ENCODE measurements around the gene SOCS2. TPM values are rescaled to one million over a fixed set of nuclear protein-coding genes. Genes with fewer than 3 reads are reported as not detected.

SOCS2 gene
- total RNA-seq, 1 donor from 2014 or later: 19.5 TPM

DNA sequence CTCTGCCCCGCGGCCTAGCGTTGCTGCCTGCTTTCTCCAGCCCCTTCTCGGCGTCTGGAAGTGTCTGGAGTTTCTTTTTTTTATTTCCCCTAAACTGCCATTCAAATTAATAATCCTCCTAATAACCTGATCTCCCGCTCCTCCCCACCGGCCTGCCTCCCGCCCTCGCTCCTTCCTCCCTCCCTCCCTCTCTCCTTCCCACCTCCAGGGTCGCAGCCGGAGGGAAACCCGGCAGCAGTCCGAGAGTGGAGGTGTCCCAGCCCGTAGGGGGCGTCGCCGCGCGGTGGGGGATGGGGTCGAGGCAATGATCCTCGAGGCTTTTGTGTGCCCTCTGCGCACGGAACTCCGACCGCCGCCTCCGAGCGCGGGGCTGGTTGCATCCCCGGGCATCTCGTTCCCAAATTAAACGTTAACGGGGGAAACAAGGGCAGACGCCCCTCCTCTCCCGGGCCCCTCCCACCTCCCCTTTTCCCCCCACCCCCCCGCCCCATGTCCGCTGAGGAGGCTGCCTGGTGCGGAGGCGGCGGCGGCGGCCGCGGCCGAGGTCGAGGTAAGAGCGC lies 1.0 kb upstream of the SOCS2 start:
- peaks cover 11% of the 10 kb centered on the region for H3K4me1 Mint-ChIP-seq (ENCODE audit: unreplicated experiment)
- H3K36me3 Mint-ChIP-seq (ENCODE audit: low read depth, unreplicated experiment): peaks cover 12% of the 10 kb centered on the region
- no peak for TF ChIP-seq CTCF (IDR thresholded peaks at IDR 0.05; ENCODE audit: unreplicated experiment)
- no peaks in the 10 kb centered on the region for H3K9me3 Mint-ChIP-seq (ENCODE audit: unreplicated experiment)
- peak; percentile 88 for DNase-seq (ENCODE audit: low spot score)
- H3K4me3 Mint-ChIP-seq (ENCODE audit: unreplicated experiment): peak overlapping the region; percentile 83
- peaks cover 17% of the 10 kb centered on the region for H3K27me3 Mint-ChIP-seq (ENCODE audit: unreplicated experiment)
- no peak overlapping the region for H3K27ac Mint-ChIP-seq (ENCODE audit: unreplicated experiment)

DNA sequence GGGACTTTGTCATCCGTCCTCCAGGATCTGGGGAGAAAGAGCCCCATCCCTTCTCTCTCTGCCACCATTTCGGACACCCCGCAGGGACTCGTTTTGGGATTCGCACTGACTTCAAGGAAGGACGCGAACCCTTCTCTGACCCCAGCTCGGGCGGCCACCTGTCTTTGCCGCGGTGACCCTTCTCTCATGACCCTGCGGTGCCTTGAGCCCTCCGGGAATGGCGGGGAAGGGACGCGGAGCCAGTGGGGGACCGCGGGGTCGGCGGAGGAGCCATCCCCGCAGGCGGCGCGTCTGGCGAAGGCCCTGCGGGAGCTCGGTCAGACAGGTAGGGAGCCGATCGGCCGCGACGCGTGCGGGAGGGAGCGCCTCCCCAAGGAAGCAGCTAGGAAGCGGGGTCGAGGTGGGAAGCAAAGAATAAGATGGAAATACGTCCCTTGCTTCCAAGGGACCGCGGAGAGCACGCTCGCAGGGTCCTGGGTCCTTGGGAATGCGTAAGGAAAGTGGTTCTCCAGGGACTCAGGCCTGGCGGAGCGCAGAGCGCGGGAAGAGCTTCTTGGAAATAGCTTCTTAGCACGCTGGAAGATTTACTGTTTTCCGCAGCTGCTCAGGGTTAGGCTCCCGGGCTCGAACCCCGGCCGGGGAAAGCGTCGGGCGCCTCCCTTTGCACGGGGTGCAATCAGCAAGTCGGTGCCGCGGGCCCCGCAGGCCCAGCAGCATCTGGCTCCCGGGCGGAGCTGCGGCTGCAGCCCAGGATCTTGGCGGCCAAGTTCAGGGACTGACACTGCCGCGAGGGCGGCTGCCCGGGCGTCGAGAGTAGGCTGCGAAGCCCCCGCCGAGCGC lies 457 bp downstream of the SOCS2 start:
- Mint-ChIP-seq H3K4me3 (ENCODE audit: unreplicated experiment) (peak overlapping the region; percentile 95), H3K9me3 (ENCODE audit: unreplicated experiment) (no peaks in the 10 kb centered on the region), H3K27ac (ENCODE audit: unreplicated experiment) (no peak overlapping the region), H3K4me1 (ENCODE audit: unreplicated experiment) (peaks cover 11% of the 10 kb centered on the region), H3K27me3 (ENCODE audit: unreplicated experiment) (peaks cover 18% of the 10 kb centered on the region), H3K36me3 (ENCODE audit: low read depth, unreplicated experiment) (peaks cover 12% of the 10 kb centered on the region)
- DNase-seq (ENCODE audit: low spot score): peak; percentile 47
- no peak for TF ChIP-seq CTCF (IDR thresholded peaks at IDR 0.05; ENCODE audit: unreplicated experiment)

DNA sequence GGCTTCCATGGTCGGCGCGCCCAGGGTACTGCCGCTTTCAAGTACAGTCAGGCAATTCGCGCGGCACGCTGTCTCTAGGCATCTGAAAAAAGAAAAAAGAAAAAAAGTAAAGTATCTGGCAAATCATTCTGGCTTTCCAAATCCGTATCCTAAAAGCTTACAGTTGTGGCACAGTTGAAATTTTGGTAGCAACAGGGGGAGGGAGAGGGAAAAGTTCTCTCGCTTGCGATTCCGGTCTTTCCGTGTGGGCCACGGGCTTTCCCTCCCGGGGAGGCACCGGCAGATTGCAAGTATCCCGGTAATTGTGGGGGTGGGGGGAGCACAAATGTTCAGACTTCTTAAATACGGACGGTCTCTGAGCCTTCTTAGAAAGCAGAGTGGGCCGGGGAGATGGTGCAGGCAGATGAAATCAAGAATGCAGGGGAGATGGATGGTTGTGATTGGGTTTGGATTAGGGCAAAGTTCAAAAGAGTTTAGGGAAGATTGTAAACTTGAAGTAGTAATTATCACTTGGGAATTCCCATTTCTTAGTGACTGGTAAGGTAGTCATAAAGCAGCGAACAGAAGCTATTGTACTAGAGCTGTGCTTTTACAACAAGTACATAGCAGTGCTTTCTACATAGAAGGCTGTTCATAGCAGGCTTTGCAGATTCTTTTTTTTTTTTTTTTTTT lies 1.2 kb downstream of the SOCS2 start:
- no peak for TF ChIP-seq CTCF (IDR thresholded peaks at IDR 0.05; ENCODE audit: unreplicated experiment)
- no peak for DNase-seq (ENCODE audit: low spot score)
- Mint-ChIP-seq H3K27ac (ENCODE audit: unreplicated experiment) (no peak overlapping the region), H3K9me3 (ENCODE audit: unreplicated experiment) (no peaks in the 10 kb centered on the region), H3K36me3 (ENCODE audit: low read depth, unreplicated experiment) (peaks cover 12% of the 10 kb centered on the region), H3K4me1 (ENCODE audit: unreplicated experiment) (peaks cover 11% of the 10 kb centered on the region), H3K27me3 (ENCODE audit: unreplicated experiment) (peaks cover 16% of the 10 kb centered on the region), H3K4me3 (ENCODE audit: unreplicated experiment) (peak overlapping the region; percentile 88)

GRCh38 chr12:93577222-93577621 lies 4.7 kb downstream of the SOCS2 start:
- Mint-ChIP-seq H3K27ac (ENCODE audit: unreplicated experiment) (no peak overlapping the region), H3K4me3 (ENCODE audit: unreplicated experiment) (no peak overlapping the region), H3K9me3 (ENCODE audit: unreplicated experiment) (no peaks in the 10 kb centered on the region), H3K36me3 (ENCODE audit: low read depth, unreplicated experiment) (peaks cover 7% of the 10 kb centered on the region), H3K27me3 (ENCODE audit: unreplicated experiment) (peaks cover 11% of the 10 kb centered on the region), H3K4me1 (ENCODE audit: unreplicated experiment) (peaks cover 18% of the 10 kb centered on the region)
- TF ChIP-seq CTCF (IDR thresholded peaks at IDR 0.05; ENCODE audit: unreplicated experiment): no peak
- no peak for DNase-seq (ENCODE audit: low spot score)

Measured in endothelial cell (in vitro differentiated cells).